ENCODE results near the gene SSTR1.

The SSTR1 gene

DNA sequence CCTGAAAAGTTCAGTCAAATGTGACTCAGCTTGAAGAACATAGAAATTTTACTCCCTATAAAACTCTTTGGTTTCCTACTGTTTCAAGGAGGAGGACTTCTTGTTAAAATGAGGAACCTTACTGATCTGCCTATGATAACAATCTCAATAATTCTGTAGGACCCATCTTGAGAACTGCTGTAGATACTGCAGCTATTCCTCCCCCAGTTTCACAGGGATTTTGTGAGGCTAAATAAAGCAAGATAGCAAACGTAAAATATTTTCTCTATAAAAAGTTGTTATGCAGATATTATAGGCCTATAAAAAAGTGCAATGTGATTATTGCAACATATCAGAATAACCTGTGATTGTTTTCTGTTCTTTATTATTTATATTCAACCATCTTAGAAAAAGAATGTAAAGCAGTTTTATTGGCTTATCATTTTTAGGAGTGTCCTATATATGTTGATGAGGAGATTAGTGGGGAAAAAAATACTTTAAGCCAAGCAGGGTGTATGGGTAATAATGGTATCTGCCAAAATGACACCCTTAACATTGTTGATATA is 36.1 kb downstream of the SSTR1 start:
- no peak for DNase-seq

DNA sequence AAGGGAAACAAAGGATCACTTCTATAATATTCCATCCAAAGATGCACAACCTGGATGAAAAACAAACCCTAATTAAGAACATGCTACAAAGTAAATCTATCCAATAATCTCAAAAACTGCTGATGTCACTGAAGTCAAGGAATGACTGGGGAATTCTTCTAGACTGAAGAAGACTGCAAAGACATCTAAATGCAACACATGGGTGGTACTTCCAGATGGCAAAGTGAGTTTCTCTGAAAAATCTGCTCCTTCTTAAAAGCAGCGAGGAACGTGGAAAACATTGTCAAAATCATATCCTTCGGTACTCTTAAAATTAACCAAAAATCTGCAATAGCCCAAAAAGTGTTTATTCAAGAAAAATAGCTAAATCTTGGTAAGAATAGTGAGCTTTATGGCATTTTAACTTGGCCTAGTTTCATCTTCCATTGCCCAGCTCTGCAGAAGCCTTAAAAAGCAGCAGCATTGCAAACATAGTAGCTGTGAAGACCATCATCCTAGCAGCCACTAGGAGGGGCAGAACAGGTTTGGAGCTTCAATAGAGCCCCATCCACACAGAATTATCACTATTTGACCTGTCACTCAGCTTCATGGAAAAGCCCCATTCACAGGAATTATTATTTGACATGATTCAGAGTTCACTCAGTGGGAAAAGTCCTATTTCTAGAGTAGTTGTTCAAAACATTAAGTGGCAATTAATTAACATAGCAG is 40.8 kb downstream of the SSTR1 start:
- no peak for DNase-seq

DNA sequence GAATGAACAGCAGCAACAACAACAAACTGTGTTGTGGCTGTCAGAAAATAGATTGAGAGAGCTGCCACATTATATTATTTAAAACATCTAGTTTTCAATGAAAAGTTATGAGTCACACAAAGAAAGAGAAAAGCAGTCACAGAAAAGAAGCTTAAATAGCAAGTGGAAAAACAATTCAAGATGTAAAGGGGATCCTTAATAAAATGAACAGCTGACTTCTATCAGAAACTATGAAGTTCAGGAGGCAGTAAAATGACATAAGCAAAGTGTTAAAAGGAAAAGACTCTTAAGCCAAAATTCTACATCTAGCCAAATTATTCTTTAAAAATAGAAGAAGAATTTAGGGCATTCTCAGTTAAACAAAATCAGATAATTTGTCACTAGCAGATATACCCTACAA is 42.6 kb downstream of the SSTR1 start:
- no peak for DNase-seq

DNA sequence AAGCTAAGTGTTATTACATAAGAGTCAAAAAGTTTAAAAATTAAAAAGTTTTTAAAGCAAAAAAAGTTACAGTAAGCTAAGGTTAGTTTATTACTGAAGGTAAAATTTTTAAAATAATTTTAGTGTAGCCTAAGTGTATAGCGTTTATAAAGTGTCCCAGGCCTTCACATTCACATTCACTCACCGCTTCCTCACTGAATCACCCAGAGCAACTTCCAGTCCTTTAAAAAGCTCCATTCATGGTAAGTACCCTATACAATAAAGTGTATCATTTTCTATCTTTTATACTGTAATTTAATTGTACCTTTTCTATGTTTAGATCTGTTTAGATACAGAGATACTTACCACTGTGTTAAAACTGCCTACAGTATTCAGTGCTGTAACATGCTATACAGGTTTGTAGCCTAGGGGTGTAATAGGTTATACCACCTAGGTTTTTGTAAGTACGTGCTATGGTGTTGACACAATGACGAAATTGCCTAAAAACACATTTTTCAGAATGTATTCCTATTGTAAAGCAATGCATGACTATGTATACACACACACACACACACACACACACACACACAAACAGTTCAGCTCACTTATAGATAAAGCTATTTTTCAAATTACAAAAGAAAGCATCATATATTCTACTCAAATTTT is 44.5 kb downstream of the SSTR1 start:
- DNase-seq: no peak

DNA sequence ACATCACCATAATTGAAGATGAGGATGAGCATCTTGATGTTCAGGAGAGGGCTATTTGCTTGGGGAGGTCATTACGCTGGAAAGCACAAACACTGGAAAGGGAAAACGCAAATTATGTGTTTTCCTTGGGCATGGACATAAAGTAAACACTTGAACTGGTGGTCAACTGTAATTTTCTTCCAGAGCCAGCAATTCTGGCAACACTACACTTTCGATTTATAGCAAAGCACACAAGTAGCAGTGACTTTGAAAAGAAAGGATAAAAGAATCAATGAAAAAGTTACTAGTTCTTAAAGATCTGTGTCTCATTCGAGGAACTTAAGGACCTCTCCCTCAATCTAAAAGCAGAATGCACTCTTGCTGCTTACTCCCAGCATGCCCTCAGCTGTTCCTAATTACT is 46.0 kb downstream of the SSTR1 start:
- DNase-seq: no peak

DNA sequence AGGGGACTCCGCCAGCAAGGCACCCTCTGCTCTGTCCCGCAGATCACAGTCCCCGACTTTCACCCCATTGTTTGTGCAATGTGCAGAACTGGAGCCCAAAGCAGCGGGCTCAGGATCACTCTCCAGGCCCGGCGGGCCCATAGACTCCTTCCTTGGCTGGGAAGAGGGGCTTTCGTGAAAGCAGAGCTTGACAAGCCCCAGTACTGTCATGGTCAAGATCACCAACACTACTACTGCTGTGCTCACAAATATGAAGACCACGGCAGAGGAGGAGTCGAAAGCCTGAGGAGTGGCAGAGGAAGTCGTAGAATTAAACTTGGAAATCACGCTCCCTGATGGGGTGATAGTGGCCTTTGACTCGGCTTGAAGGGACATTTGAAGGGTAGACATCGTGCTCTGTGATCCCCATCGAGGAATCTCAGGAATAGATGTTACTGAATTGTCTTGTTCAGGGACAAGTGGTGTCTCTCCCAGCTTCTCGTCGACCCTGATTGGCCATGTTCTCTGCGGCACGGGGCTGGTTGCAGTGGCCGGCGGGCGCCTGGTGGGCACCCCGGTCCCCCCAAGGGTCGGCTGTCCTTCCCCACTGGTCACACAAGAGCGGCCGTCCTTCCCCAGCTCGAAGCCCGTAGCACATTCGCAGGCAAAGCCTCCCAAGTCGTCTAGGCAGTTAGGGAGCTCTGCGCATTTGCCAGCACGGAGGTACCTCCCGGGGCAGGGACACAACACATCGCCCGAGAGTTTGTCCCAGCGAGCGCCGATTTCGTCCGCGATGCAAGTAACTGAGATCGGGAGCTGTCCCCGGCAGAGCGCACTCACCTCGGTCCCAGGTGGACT is 47.1 kb downstream of the SSTR1 start:
- no peak for DNase-seq

DNA sequence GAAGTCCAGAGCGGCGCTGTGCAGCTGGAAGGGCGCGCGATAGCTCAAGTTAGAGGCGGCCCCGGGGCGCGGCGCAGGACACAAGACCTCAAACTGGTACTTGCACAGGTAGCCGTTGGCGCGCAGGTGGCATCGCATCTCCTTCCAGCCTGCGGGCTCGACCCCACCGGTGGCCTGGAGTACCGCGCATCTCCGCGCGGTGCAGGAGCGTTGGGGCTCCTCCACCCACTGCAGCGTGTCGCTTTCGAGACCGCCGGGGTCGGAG is 47.6 kb downstream of the SSTR1 start:
- no peak for DNase-seq

DNA sequence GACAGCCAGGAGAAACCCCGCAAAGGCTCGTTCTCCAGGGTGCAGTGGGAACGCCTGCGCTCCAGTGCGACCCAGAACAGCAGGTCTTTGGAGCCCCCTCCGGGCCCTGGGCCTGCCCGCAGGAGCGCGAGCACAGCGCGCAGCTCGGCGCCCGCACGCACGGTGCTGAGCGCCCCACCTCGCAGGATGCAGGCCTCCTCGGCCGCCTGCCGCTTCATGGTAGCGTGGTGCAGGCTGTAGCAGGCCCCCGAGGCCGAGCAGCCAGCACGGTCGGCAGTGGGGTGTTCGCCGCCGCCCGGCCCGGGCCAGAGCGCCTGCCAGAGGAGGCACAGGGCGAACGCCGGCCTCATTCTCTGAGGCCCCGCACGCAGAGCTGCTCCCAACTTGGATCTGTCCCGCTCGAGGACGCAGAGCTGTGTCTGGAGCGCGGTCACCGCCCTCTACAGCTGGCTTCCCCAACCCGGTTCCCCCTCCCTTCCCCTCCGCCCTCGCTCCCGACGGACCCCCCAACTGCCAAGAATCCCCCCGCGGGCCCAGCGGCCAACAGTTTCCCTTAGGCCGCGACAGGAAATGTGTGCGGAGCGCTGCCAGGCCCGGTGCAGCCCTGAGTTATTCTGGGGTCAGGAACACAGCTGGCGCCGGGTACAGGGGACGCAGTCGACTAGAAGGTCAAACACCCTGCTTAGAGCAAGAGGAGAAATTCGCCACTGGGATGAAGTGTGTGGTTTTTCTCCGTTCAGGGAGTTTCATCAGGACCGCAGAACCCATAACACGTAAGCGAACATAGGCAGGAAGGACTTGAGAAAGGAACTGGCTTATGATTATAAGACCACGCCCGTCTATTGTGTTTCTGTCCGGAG is 48.2 kb downstream of the SSTR1 start, which contains the start of gene CLEC14A:
CLEC14A (minus strand) TSS at position 421 of the 860 bp plus-strand sequence; CDS start at position 350, 71 bp downstream.
- DNase-seq: no peak

DNA sequence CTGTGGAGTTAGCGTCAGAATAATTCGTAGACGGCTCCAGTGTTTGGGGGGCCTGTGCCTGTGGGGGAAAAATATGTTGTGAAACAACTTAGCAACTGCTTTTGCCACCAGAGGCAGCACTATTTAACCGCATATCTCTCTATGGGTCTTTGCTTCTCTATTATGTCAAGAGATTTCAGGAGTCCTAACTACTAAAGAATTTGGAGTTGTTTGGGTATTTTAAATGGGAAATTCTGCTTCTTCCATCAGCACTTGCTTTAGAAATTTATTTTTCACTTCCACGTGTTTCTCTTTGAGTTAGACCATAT is 48.8 kb downstream of the SSTR1 start:
- no peak for DNase-seq

DNA sequence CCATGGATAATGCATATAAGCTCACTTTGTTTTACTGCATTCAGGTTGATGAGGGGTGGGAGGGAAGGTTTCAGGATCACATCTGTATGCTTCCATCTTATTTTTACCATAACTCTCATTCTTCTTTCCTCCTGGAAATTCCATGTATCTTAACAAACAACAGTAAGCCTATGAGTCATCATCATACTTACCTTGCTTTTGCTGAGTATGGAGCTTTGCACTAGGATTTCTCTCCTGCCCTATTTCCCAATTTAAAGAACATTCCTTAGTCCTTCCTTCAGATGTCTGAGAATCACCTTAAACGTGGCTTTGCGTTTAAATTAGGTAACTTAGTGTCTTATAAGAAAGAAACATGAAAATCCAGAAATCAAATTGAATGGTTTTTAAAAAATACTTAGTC is 49.8 kb downstream of the SSTR1 start:
- no peak for DNase-seq

DNA sequence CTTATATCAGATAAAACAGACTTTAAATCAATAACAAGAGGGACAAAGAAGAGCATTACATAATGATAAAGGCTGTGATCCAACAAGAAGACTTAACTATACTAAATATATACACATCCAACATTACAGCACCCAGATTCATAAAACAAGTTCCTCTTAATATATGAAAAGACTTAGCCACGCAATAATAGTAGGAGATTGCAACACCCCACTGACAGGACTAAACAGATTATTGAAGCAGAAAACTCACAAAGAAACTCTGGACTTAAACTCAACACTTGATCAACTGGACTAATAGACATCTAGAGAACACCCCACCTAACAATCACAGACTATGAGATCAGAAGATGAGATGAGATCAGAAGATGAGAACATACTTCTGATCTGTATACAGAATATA is 53.9 kb downstream of the SSTR1 start:
- DNase-seq: no peak

Measured in NCI-H1436 treated with DMSO at 0.1 percent for 48 hours (cell line).